Measurements from ENCODE around the gene RGPD5.
"Not testable (repeated sequence)": the region's sequence is repeated elsewhere in the genome, so short reads cannot be mapped to it uniquely, and the experiment has no call there.

- TF ChIP-seq ZNF512 (CRISPR knock-in tag; IDR thresholded peaks at IDR 0.05; ENCODE audit: borderline replicate concordance); CTCF (IDR thresholded peaks at IDR 0.05); NFE2L1 (CRISPR knock-in tag; IDR thresholded peaks at IDR 0.05); ZMAT4 (CRISPR knock-in tag; IDR thresholded peaks at IDR 0.05); NR2C2 (CRISPR knock-in tag; IDR thresholded peaks at IDR 0.05); FOXP1 (CRISPR knock-in tag; IDR thresholded peaks at IDR 0.05; ENCODE audit: borderline replicate concordance); SP1 (CRISPR knock-in tag; conservative IDR thresholded peaks at IDR 0.05); HMGA2 (CRISPR knock-in tag; IDR thresholded peaks at IDR 0.05); GRHL2 (CRISPR knock-in tag; IDR thresholded peaks at IDR 0.05; ENCODE audit: insufficient replicate concordance, severe bottlenecking); ZNF425 (CRISPR knock-in tag; conservative IDR thresholded peaks at IDR 0.05); ELF4 (CRISPR knock-in tag; IDR thresholded peaks at IDR 0.05; ENCODE audit: low read depth); MYBL2 (CRISPR knock-in tag; IDR thresholded peaks at IDR 0.05): not testable (repeated sequence)
These were observed 12.8 kb upstream of the RGPD5 start for GRCh38 chr2:109781147-109781816.

All from WTC11 (cell line).